MM.1S (cell line): ENCODE data around the gene NIPBL.

Experiments used
- EZH2 ChIP-seq: fragments of 300-600 bp; sonication (generic); optimal IDR thresholded peaks from 2 replicates; pipeline ENCODE3; 2017; ENCODE audit warnings: low read depth, mild to moderate bottlenecking, antibody characterized with exemption, low read length, mixed read lengths
- EZH2phosphoT487 ChIP-seq: fragments of 300-600 bp; sonication (generic); IDR thresholded peaks from 2 replicates; pipeline ENCODE4 v1.6.1; 2018; ENCODE audit warnings: antibody characterized with exemption, low read length
- TF ChIP-seq, protein P1 (sequence below): fragments of 300-600 bp; sonication (generic); IDR thresholded peaks from 2 replicates; pipeline ENCODE4 v1.5.1; 2016; ENCODE audit warnings: antibody characterized with exemption, low read length, mixed read lengths

DNA sequence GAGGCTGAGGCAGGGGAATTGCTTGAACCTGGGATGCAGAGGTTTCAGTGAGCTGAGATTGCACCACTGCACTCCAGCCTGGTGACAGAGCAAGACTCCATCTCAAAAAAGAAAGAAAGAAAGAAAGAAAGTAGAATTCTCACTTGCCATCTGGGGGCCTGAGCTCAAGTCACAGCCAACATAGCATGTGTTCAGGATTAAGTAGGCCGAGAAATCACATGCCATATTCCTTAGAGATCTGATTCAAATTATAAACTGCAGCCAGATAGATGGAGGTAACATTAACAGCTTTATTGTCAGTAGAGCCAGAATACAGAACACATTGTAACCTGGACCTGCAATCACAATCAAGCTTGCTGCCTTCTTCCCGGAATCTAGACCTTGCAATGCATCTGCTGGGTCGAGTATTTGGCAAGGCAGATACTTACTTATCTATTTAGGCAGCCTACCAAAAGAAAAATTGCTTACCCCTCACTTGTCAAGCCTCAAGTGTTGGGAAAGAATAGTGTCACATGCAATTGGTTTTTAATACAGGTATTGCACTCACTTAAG, 198.9 kb downstream of the NIPBL start:
- TF ChIP-seq EZH2phosphoT487 (no peak), EZH2 (no peak)
- TF ChIP-seq, protein P1, sequence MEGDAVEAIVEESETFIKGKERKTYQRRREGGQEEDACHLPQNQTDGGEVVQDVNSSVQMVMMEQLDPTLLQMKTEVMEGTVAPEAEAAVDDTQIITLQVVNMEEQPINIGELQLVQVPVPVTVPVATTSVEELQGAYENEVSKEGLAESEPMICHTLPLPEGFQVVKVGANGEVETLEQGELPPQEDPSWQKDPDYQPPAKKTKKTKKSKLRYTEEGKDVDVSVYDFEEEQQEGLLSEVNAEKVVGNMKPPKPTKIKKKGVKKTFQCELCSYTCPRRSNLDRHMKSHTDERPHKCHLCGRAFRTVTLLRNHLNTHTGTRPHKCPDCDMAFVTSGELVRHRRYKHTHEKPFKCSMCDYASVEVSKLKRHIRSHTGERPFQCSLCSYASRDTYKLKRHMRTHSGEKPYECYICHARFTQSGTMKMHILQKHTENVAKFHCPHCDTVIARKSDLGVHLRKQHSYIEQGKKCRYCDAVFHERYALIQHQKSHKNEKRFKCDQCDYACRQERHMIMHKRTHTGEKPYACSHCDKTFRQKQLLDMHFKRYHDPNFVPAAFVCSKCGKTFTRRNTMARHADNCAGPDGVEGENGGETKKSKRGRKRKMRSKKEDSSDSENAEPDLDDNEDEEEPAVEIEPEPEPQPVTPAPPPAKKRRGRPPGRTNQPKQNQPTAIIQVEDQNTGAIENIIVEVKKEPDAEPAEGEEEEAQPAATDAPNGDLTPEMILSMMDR = no peak
